GM18909 (cell line): ENCODE data around the gene MTG1.

Experiments used
- ATAC-seq: cut with Tn5 transposase; IDR thresholded peaks from one replicate; pipeline ENCODE4 v1.9.1; 2021; ENCODE audit warnings: mild to moderate bottlenecking; ENCODE audit not compliant: unreplicated experiment, poor library complexity

The MTG1 gene, protein sequence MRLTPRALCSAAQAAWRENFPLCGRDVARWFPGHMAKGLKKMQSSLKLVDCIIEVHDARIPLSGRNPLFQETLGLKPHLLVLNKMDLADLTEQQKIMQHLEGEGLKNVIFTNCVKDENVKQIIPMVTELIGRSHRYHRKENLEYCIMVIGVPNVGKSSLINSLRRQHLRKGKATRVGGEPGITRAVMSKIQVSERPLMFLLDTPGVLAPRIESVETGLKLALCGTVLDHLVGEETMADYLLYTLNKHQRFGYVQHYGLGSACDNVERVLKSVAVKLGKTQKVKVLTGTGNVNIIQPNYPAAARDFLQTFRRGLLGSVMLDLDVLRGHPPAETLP

DNA sequence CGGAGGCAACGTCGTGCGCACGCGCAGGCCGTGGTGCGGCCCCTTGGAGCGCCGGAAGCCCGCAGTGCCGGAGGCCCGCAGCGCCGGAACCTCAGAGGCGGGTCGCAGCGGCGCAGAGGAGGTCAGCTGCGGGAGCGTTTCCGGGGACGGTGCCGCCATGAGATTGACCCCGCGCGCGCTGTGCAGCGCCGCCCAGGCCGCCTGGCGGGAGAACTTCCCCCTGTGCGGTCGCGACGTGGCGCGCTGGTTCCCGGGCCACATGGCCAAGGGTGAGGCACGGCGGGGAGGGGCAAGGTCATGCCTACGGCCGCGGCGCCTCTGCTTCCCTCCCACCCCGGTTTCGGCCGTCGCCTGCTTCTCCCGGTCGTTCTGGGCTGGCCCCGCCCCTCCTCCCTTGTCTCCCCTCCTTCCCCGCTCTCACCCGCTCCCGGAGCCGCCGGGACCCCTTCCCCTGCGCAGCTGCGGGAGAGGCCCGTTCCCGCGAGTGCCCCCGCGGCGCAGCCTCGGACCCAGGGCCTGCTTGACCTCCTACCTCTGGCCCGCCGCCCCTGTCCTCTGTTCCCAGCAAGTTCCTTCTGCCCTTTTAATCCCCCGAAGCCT, at the start of gene MTG1:
MTG1 (plus strand) TSS at position 94 of the 600 bp plus-strand sequence; CDS start at position 158, 64 bp downstream.
- ATAC-seq, result peak; percentile 65

DNA sequence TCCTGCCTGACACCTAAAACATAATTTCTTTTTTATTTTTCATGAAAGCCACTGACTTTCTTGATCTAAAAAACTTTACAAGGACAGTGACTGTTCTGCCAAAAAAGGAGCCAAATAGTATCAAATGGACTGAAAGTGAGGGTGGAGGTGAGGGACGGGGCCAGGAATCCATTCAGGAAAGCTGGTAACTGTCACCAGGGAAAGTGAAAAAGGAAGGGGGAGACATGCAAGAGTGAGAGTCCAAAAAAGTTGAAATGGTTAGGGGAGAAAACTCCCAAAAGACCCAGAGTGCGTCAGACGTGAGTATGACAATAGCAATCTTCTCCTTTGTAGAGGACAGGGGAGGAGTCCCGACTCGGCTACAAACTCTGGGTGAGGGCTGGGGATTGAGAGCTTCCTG, 49.7 kb upstream of the MTG1 start:
- ATAC-seq, result no peak

DNA sequence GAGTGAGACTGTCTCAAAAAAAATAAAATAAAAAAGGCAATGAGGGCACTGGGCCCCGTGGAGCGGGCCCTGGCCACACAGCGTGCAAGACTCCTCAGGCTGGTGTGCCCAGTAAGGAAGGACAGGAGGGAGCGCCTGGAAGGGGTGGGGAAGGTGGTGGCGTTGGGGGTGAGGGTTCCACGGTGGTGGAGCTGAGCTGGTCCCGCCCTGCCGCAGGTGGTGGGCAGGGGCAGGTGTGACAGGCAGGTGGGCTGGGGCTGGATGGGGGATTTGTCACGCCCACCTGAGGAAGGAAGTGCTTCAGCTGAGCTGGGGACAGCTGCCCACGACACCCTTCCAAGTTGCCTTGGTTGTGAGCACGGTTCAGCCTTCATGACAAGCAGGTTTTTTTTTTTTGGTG, 47.5 kb upstream of the MTG1 start:
- no peak for ATAC-seq

DNA sequence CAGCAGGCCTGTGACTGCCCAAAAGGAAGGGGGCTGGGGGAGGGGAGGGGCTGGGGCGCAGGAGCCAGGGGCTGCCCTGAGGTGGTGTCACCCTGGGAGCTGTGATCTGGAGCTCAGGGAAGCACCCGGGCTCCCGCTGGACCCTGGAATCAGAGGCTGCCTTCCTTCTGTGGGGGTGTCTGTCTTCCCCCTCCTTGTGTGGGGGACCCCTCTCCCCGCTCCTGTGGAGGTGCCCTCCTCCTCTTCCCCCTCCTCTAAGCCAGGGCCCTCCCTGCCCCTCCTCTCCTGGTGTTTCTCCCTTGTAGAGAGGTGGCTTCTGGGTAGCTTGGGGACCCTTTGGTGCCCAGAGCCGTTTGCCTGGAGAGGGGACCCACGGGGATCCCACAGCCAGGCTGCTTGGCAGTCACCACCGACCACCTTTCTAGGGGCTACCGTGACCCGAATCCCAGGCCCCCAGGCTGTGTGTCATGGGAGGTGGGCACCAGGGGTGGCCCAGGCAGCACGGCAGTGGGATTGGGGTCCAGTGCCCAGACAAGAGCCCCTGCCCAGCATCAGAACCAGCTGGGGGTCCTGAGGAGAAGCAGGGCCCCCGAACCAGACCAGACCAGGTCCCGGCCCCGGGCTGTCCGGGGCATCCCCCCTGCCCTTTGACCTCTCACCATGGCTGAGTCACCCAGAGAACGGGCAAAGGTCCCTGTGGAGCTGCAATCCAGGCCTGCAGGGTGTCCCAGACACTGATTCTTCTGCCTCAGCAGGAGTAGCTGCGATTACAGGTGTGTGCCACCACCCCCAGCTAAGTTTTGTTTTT, 46.0 kb upstream of the MTG1 start:
- ATAC-seq, result no peak

DNA sequence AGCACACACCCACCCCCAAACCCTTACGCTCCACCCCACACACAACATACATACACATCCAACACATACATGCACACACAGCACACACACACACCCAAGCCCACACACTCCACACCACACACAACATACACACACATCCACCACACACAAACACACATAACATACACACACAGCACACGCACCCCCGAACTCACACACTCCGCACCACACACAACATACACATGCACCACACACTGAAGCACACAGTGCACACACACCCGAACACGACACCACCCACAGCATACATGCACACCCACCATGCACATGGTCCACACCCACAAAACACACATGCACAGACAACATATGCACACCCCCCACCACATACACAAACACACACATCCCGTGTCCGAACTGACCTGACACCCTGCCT, 44.8 kb upstream of the MTG1 start:
- ATAC-seq, result no peak

DNA sequence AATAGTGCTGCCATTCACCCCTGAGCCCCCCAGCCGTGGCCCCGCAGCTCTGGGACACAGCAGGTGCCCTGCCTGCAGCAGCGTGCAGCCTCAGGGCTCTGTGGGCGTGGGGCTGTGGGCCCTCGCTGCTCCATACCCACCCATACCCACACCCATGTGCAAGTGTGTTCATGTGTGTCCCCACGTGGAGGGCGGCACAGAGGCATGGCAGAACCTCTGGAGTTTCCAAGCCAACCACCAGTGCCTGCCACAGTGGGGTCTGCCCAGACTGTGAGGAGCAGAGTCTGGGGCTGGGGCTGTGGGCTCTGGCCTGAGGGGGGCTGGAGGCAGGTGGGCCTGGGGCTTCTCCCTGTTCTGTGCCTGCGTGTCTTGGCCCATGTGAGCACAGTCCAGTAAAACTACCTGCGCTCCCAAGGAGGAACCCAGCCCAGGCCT, 44.4 kb upstream of the MTG1 start:
- ATAC-seq, result no peak

DNA sequence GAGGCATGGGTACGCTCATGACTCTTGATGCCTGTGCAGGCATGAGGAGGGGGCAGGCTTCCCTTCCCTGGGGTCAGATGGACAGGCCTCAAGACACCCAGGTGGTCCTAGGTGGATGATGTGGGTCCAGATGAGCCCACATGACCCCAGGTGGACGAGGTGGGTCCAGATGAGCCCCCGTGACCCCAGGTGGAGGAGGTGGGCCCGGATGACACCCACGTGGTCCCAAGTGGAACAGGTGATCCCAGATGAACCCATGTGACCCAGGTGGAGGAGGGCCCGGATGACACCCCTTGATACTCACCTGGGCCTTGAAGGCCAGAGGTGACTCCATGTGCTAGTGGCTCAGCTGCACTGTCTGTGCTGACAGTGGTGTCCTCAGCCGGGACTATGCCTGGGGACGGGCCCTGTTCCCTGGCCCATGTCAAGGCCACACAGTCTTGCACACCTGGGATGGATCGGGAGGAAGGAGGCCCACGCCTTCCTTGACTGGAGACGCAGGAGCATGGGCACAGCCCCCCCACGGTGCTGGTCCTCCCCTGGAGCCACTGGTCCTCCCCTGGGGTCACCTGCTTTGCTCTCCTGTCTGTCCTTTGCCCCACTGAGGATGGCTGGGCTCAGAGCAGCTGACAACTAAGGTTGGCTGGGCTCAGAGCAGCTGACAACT, 43.5 kb upstream of the MTG1 start:
- no peak for ATAC-seq

DNA sequence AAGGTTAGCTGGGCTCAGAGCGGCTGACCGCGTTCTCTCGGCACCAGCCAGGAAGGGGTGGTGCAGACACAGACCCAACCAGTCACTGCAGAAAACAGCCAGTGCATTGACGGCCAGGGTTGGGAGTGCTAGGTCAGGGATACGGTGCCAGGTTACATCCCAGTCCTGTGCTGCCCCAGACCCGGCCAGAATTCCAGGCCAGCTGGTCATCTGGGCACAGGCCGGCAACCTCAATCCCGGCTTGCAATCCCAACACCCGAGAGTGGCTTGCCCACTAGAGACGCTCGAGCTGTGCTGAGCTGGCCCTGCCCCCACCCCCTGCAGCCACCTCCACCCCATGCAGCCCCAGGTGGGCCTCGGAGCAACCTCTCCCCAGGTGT, 43.0 kb upstream of the MTG1 start:
- no peak for ATAC-seq

DNA sequence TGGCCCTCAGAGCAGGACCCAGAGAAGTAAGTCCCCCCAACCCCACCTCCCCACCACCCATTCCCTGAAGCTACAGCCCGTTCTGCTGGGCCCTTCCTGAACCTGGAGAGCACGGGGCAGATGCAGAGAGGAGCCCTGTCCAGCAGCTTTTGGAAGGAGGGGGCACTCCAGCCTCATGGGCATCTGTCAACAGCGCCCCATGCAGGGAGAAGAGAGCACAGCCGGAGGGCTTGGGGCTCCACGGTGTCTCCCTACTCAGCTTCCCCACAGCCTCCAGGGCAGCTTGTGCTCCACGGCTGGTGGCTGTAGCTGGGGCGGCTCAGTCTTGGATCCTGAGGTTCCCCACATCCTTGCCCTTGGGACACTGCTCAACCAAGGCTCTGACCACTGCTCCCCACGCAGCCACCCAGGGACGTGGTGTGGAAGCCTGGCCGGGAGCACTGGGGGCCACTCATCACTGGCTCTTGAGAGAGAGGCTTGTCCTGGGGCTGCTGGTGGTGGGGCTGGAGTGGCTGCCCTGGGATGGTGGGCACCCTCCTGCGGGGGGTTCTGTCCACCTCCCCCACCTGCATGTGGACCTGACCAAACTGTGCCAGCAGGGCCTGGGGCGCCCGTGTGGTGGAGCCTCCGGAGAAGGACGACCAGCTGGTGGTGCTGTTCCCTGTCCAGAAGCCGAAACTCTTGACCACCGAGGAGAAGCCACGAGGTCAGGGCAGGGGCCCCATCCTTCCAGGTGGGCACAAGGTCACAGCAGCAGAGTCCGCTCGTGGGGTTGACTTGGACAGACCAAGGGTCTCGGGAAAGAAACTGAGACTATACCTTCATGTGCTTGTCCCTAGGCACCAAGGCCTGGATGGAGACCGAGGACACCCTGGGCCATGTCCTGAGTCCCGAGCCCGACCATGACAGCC, 42.3 kb upstream of the MTG1 start:
- no peak for ATAC-seq

DNA sequence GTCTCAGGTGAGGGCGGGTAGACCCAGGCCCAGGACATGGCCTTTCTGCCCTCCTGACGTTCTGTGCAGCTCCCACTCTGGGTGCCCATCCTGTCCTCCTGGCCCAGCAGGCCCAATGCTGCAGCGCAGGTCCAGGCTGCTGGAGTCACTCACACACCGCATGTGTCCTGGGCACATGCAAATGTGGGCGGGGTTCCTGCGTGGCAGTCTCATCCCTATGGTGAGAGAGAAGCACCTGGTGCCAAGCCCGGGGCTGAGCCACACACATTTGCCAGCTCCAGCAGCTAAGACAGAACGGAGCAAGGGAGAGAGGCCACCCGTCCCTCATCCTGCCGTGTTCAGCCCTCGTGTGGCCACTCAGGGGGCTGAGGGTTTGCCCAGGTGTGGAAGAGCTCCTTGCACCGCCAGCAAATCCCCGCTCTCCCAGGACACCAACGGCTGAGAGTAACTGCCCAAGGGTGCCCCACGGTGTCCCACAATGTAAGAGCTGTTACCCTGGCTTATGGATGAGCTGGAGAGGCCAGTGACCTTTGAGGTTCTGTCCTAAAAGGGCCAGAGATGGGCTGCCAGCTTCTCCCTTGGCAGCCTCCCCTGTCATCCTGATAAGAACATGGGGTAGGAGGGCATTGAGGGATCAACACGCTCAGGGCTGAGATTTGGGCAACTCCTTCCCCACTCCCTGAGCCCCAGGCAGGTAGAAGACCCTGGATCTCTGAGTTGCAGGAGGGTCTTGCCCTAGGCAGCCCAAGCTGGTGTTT, 40.6 kb upstream of the MTG1 start:
- ATAC-seq, result no peak

DNA sequence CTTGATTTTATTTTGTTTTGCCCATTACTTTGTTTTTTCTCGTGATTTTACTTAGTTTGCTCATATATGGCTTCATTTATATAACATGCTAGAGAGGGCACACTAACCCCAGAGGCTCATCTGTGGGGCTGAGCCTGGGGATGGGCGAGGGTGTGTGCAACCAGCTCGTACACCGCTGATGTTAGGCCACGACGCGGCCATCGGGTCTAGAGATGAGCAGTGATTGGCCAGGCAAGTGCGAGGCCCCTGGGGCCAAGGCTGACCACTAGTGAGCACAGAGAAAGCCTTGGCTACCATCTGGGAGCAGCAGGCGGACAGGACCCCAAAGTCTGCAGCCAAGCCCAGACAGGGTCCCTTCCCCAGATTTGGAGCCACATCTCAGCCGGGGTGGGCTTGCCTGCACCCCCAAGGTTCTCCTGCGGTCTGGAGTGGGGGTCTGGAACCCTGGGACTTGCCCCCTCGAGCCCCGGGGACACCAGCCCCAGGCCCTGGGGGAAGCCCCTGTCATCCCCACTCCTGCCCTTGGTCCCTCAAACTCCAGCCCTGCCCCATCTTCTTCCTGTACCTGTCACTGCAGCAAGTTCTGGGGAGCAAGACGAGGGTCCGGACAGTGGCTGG, 39.9 kb upstream of the MTG1 start:
- no peak for ATAC-seq

DNA sequence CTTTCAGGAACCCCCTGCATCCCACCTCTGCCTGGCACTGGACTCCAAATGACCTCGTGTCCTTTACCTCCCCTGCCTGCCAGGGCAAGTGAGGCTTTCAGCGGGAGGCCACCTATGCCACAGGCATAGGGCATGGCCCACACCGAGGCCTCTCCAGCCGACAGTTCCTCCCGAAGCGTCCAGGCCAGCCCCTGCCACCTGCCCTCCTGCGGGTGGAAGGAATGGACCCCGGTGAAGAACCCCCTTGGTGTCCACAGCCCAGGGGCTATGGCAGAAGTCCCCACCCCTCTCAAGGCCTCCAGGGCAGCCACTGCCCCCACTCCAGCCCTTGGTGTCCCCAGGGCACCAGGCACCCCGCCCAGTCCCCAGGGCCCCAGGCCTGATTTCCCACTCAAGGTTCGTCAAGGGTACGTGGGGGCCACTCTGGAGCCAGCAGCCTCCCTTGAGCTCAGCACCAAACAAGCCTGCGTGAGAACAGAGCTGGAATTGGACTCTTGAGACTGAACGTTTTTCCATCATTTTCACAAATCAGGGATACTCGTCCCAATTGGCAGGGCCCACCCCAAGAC, 39.2 kb upstream of the MTG1 start:
- ATAC-seq, result no peak

DNA sequence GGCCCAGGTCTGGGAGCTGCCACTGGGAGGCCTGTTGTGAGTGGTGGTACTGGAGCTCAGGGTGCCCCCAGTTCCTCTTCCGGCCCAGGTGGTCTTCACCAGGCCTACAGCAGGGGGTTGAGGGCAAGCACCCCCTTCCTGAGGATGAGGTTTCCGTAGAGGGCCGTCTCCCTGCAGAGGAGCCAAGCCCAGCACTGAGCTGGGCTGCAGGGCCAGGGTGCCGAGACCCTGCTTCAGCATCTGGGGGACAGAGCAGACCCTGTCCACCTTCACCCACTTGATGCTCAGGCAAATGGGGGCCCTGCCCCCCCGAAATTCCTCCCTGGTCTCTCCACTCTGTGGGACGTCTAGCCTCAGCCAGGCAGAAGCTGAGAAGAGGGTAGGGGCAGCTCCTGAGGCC, 38.7 kb upstream of the MTG1 start:
- no peak for ATAC-seq

DNA sequence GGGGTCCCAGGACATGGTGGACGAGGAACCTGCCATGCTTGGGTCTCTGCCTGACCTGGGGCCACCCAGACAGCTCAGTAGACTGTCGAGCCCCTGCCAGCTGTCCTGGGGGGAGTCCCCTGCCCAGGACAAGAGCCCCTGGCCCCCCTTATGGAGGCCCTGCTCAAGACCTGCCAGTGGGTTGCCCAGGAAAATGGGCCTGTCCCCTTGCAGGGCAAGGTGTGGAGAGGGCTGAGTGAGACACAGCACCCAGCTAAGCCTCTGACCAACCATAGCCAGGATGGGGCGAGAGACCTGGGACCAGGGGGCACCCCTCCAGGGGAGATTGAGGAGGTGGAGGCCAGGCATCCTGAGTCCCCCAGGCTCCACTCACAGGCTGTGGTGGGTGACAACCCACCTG, 38.0 kb upstream of the MTG1 start:
- no peak for ATAC-seq

DNA sequence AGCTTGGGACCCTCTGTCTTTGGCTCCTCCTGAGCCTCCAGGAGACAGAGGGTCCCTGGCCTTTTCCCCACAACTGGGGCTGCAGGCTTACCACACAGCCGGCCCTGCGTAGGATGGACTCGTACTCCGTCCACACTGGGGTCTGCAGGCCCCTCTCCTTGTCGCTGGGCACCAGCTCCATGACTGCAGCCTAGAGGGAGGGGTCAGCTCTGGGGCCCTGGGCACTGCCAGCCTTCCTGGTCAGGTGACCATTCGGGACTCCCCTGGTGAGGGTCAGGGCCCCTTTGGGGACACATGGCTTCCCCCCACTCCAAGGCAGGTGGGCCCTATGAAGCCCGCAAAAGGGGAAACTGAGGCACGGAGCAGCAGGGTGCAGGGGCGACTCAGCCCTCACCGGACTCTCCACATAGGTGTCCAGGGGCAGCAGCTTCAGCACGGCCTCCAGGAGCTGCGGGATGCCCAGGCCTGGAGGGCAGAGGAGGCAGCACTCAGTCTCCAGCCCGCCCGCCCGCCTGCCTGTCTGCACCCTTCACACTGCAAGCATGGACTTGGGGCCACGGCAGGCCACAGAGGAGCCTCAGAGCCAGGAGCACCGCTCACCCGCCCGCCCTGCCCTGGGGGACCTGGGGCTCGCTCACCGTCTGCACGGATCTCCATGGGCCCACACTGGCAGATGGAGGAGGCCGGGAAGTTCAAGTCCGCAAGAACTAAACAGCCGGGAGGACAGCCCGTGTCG, 37.2 kb upstream of the MTG1 start:
- ATAC-seq, result no peak

DNA sequence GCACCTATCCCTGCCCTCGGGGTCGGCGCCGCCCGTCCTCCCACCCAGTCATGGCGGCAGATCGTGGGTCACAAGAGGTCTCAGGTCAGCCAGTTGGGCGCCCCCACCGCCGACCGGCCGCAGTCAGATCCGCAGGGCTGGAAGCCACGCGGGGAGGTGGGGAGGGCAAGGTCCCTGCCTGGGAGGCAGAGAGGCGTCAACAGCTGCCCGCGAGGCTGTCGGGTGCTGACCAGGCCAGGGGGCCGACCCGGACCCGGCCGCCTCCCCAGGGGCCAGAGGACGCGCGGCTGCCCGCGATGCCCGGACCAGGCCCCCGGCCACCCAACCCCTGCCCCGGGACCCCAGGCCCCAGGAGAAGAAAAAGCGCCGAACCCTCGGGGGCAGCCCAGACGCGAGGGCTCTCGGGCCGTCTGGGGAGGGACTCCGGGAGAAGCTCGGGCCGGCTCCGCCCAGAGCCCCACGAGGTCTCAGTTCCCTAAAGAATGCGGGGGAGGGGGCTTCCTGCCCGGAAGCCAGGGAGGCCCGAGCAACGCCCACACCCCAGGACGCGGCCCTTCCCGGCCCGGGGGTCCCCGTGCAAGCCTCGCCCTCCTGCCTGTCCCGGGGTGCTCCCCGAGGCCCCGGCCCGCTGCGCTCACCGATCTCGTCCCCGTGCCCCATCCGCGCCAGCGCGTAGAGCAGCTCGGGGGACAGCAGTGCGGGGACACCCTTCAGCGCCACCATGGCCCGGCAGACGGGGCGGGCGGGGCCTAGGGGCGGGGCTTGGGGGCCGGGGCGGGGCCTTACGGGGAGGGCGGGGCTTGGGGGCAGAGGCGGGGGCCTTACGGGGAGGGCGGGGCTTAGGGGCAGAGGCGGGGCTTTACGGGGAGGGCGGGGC, 36.4 kb upstream of the MTG1 start, which contains the start of gene FUOM:
FUOM (minus strand) TSS at position 735 of the 877 bp plus-strand sequence; CDS start at position 723, 12 bp downstream.
- peak; percentile 64 for ATAC-seq
